AG04449 (cell line): Measurements from ENCODE around the gene ENTPD8.
A peak's percentile ranks its signal among the peaks of the same experiment; 100 is the strongest.

ENCODE experiments used
- CTCF ChIA-PET: fragments of 350-600 bp; formaldehyde crosslinking; extraction: SDS; loops from one replicate; lab custom pipeline; 2021; ENCODE audit warnings: antibody characterized with exemption; lab: Yijun Ruan, JAX
- POLR2A ChIA-PET: fragments of 400-600, 350-600 bp; formaldehyde crosslinking; extraction: SDS; loops from one replicate; lab custom pipeline; 2020; ENCODE audit warnings: antibody characterized with exemption, inconsistent platforms; lab: Yijun Ruan, JAX
- DNase-seq: peaks from one replicate; pipeline ENCODE4 v3.0.0-alpha.2; 2010; ENCODE audit warnings: low read depth, low spot score
- H3K4me3 ChIP-seq: 2 replicates; pipeline ENCODE4 v1.5.1; 2011; ENCODE audit warnings: low read depth, mild to moderate bottlenecking, control low read depth, low read length
- TF ChIP-seq, protein P1 (sequence below): IDR thresholded peaks from one replicate; pipeline ENCODE4 v1.5.1; 2011; ENCODE audit warnings: mild to moderate bottlenecking, moderate library complexity, low read length, control low read depth, inconsistent platforms; ENCODE audit not compliant: insufficient read depth; ENCODE audit errors: missing control alignments

The ENTPD8 gene

DNA sequence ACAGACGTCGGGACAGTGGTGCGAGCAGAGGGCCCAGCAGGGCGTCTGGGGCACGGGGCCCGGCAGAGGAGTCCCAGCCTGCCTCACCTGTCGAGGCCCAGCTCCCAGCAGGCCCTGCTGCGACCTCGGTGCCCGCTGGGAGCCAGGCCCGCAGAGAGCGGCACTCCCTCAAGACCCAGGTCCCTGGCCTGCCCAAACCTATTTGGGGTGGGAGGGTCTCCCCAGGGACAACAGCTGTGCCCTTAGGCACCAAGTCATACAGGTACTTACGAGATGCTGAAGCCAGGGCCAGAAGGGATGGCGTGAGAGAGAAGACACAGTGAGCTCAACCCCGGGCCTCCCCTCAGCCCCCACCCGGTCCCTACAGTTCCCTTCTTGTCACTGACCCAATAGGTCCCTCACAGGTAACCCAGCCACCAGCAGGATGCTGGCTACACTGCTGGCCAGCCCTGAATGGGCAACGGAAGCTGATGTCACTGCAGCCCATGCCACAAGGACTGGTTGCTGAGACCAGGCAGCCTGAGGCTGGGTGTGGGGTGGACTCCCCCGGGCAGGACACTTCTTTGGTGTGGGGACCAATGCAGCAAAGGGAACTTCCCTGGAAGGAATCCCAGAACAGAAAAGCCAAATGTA lies 14.3 kb upstream of the ENTPD8 start:
- CTCF ChIA-PET: interaction anchor here (1.0 to 5.3 kb wide), 3 partner anchors 9 to 31 kb away, joined by 3 to 25 read pairs (median 13); partner anchors contain the start of genes EXD3 and NOXA1
- H3K4me3 ChIP-seq: no peak overlapping the region
- POLR2A ChIA-PET: no interaction called here
- TF ChIP-seq, protein P1, sequence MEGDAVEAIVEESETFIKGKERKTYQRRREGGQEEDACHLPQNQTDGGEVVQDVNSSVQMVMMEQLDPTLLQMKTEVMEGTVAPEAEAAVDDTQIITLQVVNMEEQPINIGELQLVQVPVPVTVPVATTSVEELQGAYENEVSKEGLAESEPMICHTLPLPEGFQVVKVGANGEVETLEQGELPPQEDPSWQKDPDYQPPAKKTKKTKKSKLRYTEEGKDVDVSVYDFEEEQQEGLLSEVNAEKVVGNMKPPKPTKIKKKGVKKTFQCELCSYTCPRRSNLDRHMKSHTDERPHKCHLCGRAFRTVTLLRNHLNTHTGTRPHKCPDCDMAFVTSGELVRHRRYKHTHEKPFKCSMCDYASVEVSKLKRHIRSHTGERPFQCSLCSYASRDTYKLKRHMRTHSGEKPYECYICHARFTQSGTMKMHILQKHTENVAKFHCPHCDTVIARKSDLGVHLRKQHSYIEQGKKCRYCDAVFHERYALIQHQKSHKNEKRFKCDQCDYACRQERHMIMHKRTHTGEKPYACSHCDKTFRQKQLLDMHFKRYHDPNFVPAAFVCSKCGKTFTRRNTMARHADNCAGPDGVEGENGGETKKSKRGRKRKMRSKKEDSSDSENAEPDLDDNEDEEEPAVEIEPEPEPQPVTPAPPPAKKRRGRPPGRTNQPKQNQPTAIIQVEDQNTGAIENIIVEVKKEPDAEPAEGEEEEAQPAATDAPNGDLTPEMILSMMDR: no peak
- DNase-seq: no peak

DNA sequence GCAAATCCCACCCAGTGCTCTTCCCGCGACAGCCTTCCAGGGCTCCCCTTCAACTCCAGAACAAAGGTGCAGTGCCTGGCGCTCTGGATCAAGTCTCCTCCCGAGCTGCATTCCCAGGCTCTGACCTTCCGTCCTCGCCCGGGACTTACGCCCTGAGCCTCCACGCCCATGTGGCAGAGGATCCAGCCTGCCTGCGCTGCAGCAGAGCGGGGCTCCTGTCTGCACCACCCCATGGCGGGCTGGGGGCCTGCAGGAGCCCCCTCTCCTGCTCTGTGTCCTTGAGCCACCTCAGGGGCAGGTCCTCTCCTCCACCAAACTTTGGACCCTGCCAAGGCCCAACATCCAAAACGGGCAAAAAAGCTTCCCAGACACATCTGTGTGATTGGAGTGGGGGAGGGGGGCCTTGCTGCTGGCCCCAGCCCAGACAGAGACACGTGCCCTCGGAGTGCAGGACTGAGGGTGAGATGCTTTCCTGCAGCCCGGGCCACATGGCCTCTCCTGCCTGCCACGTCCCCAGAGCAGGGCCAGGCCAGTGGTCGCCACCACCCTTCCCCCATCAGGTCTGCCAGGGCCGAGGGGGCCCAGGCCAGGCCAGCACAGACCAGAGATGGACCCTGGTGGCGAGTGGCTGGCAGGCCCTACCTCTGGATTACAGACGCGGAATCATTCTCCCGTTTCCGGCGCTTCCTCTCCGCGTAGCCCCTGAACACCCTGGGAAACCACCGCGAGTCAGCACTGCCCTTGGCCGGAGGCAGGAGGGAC lies 13.6 kb upstream of the ENTPD8 start:
- no peak for DNase-seq
- no peak overlapping the region for H3K4me3 ChIP-seq
- POLR2A ChIA-PET: no interaction called here
- CTCF ChIA-PET: interaction anchor here (1.0 to 5.3 kb wide), 3 partner anchors 8 to 31 kb away, joined by 3 to 25 read pairs (median 13); partner anchors contain the start of genes EXD3 and NOXA1
- TF ChIP-seq, protein P1: no peak

DNA sequence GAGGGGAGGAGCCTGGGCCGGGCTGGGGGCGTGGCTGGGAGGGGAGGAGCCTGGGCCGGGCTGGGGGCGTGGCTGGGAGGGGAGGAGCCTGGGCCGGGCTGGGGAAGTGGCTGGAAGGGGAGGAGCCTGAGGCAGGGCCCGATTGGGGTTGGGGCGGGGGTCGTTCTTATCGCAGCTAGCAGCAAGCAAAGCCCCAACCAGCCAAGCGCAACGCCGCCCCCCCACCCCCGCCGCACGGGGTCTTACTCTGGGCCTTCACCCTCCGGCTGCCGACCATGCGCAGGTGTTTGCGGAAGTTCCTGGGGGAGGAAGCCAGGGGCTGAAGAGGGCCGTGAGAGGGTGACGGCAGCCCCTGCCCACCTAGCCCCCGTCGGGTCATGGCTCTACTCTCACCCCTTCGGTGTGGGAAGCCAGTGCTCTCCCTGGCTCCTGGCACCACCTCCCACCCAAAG lies 13.0 kb upstream of the ENTPD8 start:
- CTCF ChIA-PET: interaction anchor here (1.0 to 5.3 kb wide), 3 partner anchors 8 to 30 kb away, joined by 3 to 25 read pairs (median 13); partner anchors contain the start of genes EXD3 and NOXA1
- TF ChIP-seq, protein P1: no peak
- no peak overlapping the region for H3K4me3 ChIP-seq
- no peak for DNase-seq
- POLR2A ChIA-PET: no interaction called here

DNA sequence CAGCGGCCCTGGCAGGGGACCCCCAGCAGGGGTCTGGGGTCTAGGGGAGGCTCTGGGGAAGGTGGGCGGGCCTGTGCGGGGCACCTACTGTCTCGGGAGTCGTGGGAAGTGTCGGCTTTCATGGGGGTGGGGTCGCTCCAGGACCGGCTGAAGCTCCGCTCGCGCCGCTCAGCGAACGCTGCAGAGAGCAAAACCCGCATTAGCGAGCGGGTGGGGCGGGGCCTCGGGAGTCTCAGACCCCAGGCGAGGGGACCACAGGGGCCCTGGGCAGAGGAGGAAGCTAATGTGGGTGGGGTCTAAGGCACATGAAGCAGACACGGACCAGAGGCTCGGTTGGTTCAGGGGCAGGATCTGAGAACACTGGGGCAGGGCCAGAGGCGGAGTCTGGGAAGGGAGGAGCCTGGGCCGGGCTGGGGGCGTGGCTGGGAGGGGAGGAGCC lies 12.5 kb upstream of the ENTPD8 start:
- peak overlapping the region; percentile 38; the same call in 1 of the 2 replicates for H3K4me3 ChIP-seq
- no peak for DNase-seq
- ChIA-PET CTCF (interaction anchor here (0.9 to 5.3 kb wide), 3 partner anchors 9 to 53 kb away, joined by 3 to 25 read pairs (median 13); partner anchors contain the start of genes EXD3 and NOXA1), POLR2A (no interaction called here)
- TF ChIP-seq, protein P1: no peak

DNA sequence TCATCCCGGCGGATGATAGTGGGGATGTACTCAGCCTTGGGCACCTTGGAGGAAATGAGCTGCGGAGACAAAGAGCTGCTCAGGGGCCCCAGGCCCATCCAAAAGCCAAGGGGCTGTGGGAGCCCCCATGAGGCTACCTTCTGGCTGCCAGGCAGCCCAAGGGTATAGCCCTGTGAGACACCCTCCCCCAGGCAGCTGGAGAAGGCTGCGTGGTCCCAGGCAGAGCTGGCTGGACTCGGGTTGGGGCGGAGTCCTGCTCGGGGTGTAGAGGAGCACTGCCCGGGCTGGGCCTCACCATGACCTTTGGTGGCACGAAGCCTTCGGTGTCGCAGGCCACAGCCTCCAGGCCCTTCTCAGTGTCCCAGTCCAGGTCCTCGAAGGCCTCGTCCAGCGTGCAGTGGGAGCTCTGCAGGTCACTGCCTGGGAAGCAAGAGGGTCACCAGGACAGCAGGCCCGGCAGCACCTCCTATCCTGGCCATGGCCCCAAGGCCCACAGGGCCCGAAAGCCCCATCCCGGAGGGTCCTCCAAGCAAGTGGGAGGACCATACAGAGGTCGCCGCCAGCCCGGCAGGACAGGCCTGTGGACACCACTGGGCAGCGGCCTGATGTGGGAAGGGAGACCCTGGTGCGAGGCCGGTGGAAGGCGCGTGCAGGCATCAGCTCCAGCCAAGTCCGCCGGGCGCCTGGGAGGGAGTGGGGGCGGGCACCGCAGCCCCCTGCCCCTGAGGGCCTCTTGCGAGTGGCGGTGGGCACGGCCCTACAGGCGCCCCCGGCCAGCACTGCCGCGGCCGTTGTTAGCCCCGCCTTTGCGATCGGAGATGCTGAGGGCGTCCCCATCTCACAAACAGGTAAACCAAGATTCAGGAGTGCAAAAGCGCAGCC lies 11.8 kb upstream of the ENTPD8 start:
- TF ChIP-seq, protein P1: no peak
- H3K4me3 ChIP-seq: no peak overlapping the region
- no peak for DNase-seq
- ChIA-PET CTCF (interaction anchor here (0.9 to 5.3 kb wide), 3 partner anchors 9 to 54 kb away, joined by 3 to 25 read pairs (median 13); partner anchors contain the start of genes EXD3 and NOXA1), POLR2A (no interaction called here)
